ENCODE data around the gene DIAPH3. TPM values are rescaled to one million over a fixed set of nuclear protein-coding genes. Genes with fewer than 3 reads are reported as not detected.

DIAPH3 gene
- total and polyA plus RNA-seq, 10 donors: 0.07 to 4.1 (median 1.4) TPM

DNA sequence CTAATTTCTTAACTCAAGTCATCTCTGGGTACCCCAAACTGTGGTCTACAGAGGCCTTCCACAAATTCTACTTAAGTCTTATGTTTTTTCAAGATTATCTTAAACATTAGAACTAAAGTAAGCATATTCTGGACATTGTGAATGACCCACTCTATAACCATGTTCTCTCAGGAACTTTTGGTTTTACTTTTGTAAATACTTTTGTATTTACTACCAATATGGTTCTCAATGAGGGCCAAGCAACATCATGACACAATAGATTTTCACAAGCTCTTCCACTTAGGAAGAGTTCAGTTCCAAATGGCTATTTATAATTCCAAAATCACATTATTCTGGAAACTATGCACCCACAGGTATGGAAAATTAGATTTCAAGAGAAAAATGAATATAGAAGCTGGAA is 10.8 kb downstream of the DIAPH3 start:
- Histone ChIP-seq H3K36me3 (no peaks in the 10 kb centered on the region), H3K27ac (no peak overlapping the region), H3K4me3 (no peak overlapping the region), H3K27me3 (replicated peaks in 1 of 7) (no peaks in the 10 kb centered on the region), H3K9me3 (peaks cover 0 to 6% (median 0%) of the 10 kb centered on the region in 8 donors), H3K4me1 (peaks cover 0 to 4% (median 0%) of the 10 kb centered on the region in 6 donors)
- intact Hi-C loops (cut with DNase I; ENCODE audit: low total_unique reads): no loop called here
- TF ChIP-seq POLR2A (IDR thresholded peaks at IDR 0.05): no peak
- no peak for TF ChIP-seq CTCF (IDR thresholded peaks at IDR 0.05 in 8 of 11, conservative IDR thresholded peaks at IDR 0.05 in 3 of 11)
- TF ChIP-seq POLR2AphosphoS5 (IDR thresholded peaks at IDR 0.05): no peak
- DNase-seq: no peak

- no peak for TF ChIP-seq CTCF (IDR thresholded peaks at IDR 0.05 in 8 of 11, conservative IDR thresholded peaks at IDR 0.05 in 3 of 11)
- no peak for TF ChIP-seq POLR2A (IDR thresholded peaks at IDR 0.05)
- H3K9me3 ChIP-seq: peaks cover 0 to 2% (median 0%) of the 10 kb centered on the region in 8 donors
These were observed 11.6 kb downstream of the DIAPH3 start for GRCh38 chr13:60152114-60152513.

DNA sequence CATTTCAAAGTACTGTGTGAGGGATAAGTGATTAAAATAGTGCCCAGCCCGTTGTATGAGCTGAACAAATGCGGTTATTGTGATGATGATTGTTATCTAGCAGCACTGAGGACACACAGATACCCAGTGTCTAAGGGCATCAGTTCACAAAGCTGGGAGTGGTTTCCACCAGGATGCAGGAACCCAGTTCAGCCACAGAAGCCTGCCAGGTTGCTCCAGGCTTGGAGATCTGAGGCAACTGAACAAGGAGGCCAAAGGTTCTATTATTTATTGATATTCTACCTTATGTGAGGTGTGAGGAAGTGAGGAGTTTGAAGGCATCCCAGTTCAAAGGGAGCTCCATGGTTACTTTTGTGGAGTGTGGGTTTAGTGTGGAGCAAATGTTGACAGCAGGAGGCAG is 13.2 kb downstream of the DIAPH3 start:
- Histone ChIP-seq H3K4me1 (peaks cover 0 to 4% (median 0%) of the 10 kb centered on the region in 6 donors), H3K27ac (no peak overlapping the region), H3K4me3 (no peak overlapping the region), H3K36me3 (no peaks in the 10 kb centered on the region), H3K27me3 (replicated peaks in 1 of 7) (no peaks in the 10 kb centered on the region), H3K9me3 (no peaks in the 10 kb centered on the region)
- no peak for TF ChIP-seq POLR2AphosphoS5 (IDR thresholded peaks at IDR 0.05)
- TF ChIP-seq POLR2A (IDR thresholded peaks at IDR 0.05): no peak
- TF ChIP-seq CTCF (IDR thresholded peaks at IDR 0.05 in 8 of 11, conservative IDR thresholded peaks at IDR 0.05 in 3 of 11): no peak
- intact Hi-C loops (cut with DNase I; ENCODE audit: low total_unique reads): no loop called here
- WGBS, 5 donors: 70 to 95% (median 90%) methylated on average over 2 of the region's 2 CpGs
- DNase-seq: no peak

More at GRCh38 chr13:60152114-60152513, 11.6 kb downstream of the DIAPH3 start:
- H3K36me3 ChIP-seq: no peaks in the 10 kb centered on the region
- DNase-seq: no peak
- peaks cover 0 to 4% (median 0%) of the 10 kb centered on the region in 6 donors for H3K4me1 ChIP-seq
- H3K4me3 ChIP-seq: no peak overlapping the region
- intact Hi-C loops (cut with DNase I; ENCODE audit: low total_unique reads): no loop called here
- no peak overlapping the region for H3K27ac ChIP-seq
- no peaks in the 10 kb centered on the region for H3K27me3 ChIP-seq (replicated peaks in 1 of 7)

- Histone ChIP-seq H3K27ac (no peak overlapping the region), H3K4me1 (peaks cover 0 to 4% (median 0%) of the 10 kb centered on the region in 6 donors), H3K9me3 (no peaks in the 10 kb centered on the region), H3K4me3 (no peak overlapping the region), H3K36me3 (no peaks in the 10 kb centered on the region), H3K27me3 (replicated peaks in 1 of 7) (no peaks in the 10 kb centered on the region)
- WGBS, 5 donors: 36 to 57% (median 42%) methylated on average over 4 of the region's 4 CpGs
- DNase-seq: no peak
- intact Hi-C loops (cut with DNase I; ENCODE audit: low total_unique reads): no loop called here
- no peak for TF ChIP-seq CTCF (IDR thresholded peaks at IDR 0.05 in 8 of 11, conservative IDR thresholded peaks at IDR 0.05 in 3 of 11)
- no peak for TF ChIP-seq POLR2A (IDR thresholded peaks at IDR 0.05)
- no peak for TF ChIP-seq POLR2AphosphoS5 (IDR thresholded peaks at IDR 0.05)
These were observed 14.8 kb downstream of the DIAPH3 start for GRCh38 chr13:60148918-60149317.

All from spleen (tissue), 11 donors.